ENCODE data around the gene PAX2. TPM values are rescaled to one million over a fixed set of nuclear protein-coding genes. Genes with fewer than 3 reads are reported as not detected.

Gene PAX2
- total and polyA plus RNA-seq, 9 donors = 0.05 TPM; not detected in 8

DNA sequence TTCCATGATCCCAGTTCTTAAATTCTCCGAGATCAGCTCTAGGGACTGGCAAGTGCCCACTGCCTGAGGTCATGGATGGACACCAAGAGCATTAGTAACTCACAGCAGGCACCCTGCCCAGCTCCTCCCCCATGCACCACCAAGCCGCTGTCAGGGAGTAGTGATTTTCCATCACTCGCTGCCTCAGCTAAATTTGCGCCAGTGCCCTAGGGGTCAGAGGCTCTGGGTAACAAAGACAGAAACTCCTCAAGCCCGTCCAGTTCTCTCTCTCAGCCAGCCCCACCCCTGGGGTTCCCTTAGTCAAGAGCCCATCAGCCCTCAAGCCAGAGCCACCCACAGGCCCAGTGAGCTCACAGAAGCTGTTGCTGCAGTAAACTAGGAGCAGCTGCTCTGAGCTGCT lies 30.0 kb downstream of the PAX2 start:
- no peak overlapping the region for H3K4me3 ChIP-seq (ENCODE audit: low read length)
- H3K27ac ChIP-seq (ENCODE audit: low read length) = no peak overlapping the region
- H3K9me3 ChIP-seq (replicated peaks; ENCODE audit: control insufficient read depth, low read depth, low read length) = no peaks in the 10 kb centered on the region
- H3K27me3 ChIP-seq (ENCODE audit: control insufficient read depth, insufficient read depth, low read length) = peaks cover 46% of the 10 kb centered on the region
- no peak for DNase-seq
- 72% methylated on average over 5 of the region's 5 CpGs for WGBS (ENCODE audit: insufficient coverage)
- no peaks in the 10 kb centered on the region for H3K4me1 ChIP-seq (ENCODE audit: control insufficient read depth, insufficient read depth, low read length)
- no peaks in the 10 kb centered on the region for H3K36me3 ChIP-seq (ENCODE audit: control insufficient read depth, insufficient read depth, low read length)

- peaks cover 46% of the 10 kb centered on the region for H3K27me3 ChIP-seq (ENCODE audit: control insufficient read depth, insufficient read depth, low read length)
- no peak overlapping the region for H3K4me3 ChIP-seq (ENCODE audit: low read length)
- H3K27ac ChIP-seq (ENCODE audit: low read length) = no peak overlapping the region
- no peak for DNase-seq
- no peaks in the 10 kb centered on the region for H3K4me1 ChIP-seq (ENCODE audit: control insufficient read depth, insufficient read depth, low read length)
- WGBS (ENCODE audit: insufficient coverage) = 49% methylated on average over 4 of the region's 4 CpGs
- no peaks in the 10 kb centered on the region for H3K9me3 ChIP-seq (replicated peaks; ENCODE audit: control insufficient read depth, low read depth, low read length)
- H3K36me3 ChIP-seq (ENCODE audit: control insufficient read depth, insufficient read depth, low read length) = no peaks in the 10 kb centered on the region
These were observed 30.5 kb downstream of the PAX2 start for GRCh38 chr10:100775871-100776270.

GRCh38 chr10:100776671-100777070 lies 31.3 kb downstream of the PAX2 start:
- Histone ChIP-seq H3K27ac (ENCODE audit: low read length) (no peak overlapping the region), H3K36me3 (ENCODE audit: control insufficient read depth, insufficient read depth, low read length) (no peaks in the 10 kb centered on the region), H3K4me3 (ENCODE audit: low read length) (no peak overlapping the region), H3K9me3 (replicated peaks; ENCODE audit: control insufficient read depth, low read depth, low read length) (no peaks in the 10 kb centered on the region), H3K27me3 (ENCODE audit: control insufficient read depth, insufficient read depth, low read length) (peaks cover 50% of the 10 kb centered on the region), H3K4me1 (ENCODE audit: control insufficient read depth, insufficient read depth, low read length) (no peaks in the 10 kb centered on the region)
- DNase-seq = no peak
- no CpG with 5 or more reads among the region's 1 CpG for WGBS (ENCODE audit: insufficient coverage)

- H3K9me3 ChIP-seq (replicated peaks; ENCODE audit: control insufficient read depth, low read depth, low read length) = no peaks in the 10 kb centered on the region
- H3K27ac ChIP-seq (ENCODE audit: low read length) = no peak overlapping the region
- WGBS (ENCODE audit: insufficient coverage) = 84% methylated on average over 9 of the region's 9 CpGs
- H3K4me1 ChIP-seq (ENCODE audit: control insufficient read depth, insufficient read depth, low read length) = no peaks in the 10 kb centered on the region
- H3K36me3 ChIP-seq (ENCODE audit: control insufficient read depth, insufficient read depth, low read length) = no peaks in the 10 kb centered on the region
- DNase-seq = no peak
- H3K27me3 ChIP-seq (ENCODE audit: control insufficient read depth, insufficient read depth, low read length) = peaks cover 47% of the 10 kb centered on the region
- H3K4me3 ChIP-seq (ENCODE audit: low read length) = no peak overlapping the region
These were observed 33.9 kb downstream of the PAX2 start for GRCh38 chr10:100779329-100779728.

GRCh38 chr10:100780324-100780723 lies 34.9 kb downstream of the PAX2 start:
- WGBS (ENCODE audit: insufficient coverage) = 60% methylated on average over 1 of the region's 2 CpGs
- H3K27me3 ChIP-seq (ENCODE audit: control insufficient read depth, insufficient read depth, low read length) = peaks cover 44% of the 10 kb centered on the region
- DNase-seq = no peak
- no peaks in the 10 kb centered on the region for H3K36me3 ChIP-seq (ENCODE audit: control insufficient read depth, insufficient read depth, low read length)
- no peak overlapping the region for H3K4me3 ChIP-seq (ENCODE audit: low read length)
- H3K9me3 ChIP-seq (replicated peaks; ENCODE audit: control insufficient read depth, low read depth, low read length) = no peaks in the 10 kb centered on the region
- no peaks in the 10 kb centered on the region for H3K4me1 ChIP-seq (ENCODE audit: control insufficient read depth, insufficient read depth, low read length)
- no peak overlapping the region for H3K27ac ChIP-seq (ENCODE audit: low read length)

DNA sequence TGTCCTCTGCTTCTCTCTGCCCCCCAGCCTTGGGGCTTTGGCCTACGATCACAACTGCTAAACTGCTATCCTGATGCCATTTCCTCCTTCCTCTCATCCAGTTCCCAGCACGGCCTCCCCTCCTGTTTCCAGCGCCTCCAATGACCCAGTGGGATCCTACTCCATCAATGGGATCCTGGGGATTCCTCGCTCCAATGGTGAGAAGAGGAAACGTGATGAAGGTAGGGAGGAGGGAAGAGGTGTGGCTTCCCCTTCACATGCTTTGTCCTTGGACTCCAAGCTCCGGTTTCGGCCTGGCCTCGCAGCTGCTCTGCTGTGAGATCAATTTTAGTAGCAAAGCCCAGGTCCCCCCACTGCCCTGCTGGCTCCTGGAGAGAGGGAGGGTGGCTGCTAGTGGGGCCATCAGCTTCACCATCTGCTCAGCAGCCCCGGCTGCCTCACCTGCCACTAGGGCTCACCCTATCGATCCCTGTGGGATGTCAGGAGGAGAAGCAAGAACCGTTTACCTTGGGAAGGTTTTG lies 35.8 kb downstream of the PAX2 start:
- H3K4me1 ChIP-seq (ENCODE audit: control insufficient read depth, insufficient read depth, low read length) = no peaks in the 10 kb centered on the region
- no peak overlapping the region for H3K4me3 ChIP-seq (ENCODE audit: low read length)
- 38% methylated on average over 4 of the region's 11 CpGs for WGBS (ENCODE audit: insufficient coverage)
- H3K36me3 ChIP-seq (ENCODE audit: control insufficient read depth, insufficient read depth, low read length) = no peaks in the 10 kb centered on the region
- H3K9me3 ChIP-seq (replicated peaks; ENCODE audit: control insufficient read depth, low read depth, low read length) = no peaks in the 10 kb centered on the region
- no peak for DNase-seq
- H3K27ac ChIP-seq (ENCODE audit: low read length) = no peak overlapping the region
- H3K27me3 ChIP-seq (ENCODE audit: control insufficient read depth, insufficient read depth, low read length) = peaks cover 37% of the 10 kb centered on the region

DNA sequence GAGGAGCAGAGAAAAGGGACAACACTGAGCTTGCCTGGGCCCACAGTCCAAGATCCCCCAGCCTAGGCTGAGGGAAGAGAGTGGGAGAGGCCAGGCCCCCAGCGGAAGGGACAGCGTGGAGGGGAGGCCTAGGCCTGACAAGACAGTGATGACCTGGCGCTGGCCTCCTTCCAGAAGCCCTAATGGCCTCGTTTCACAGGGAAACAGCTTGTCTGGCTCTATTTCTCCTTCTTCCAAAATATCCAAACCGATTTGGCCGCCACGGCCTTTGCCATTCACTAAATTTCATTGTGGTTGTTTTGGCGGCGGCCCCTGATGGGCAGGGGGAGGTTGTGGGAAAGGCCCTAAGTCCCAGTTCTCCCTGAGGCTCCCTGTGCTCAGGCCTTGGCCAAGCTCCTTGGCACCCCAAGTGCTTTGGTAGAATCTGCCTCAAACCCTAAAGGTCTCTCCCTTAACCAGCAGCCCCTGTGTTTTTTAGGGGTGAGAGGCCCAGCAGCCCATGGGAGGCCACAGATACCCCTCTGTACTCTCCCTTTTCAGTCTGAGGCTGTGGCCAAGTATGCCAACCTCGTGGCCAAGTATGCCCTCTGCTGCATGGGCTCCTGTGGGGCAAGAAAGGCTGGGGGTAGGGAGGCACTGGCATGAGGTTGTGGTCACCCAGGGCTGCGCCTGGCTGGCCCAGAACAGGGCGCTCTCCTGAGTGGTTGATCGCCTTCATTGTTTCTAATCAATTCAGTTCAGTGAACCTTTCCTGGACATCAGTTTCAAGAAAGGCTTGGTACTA lies 37.3 kb downstream of the PAX2 start:
- DNase-seq = no peak
- WGBS (ENCODE audit: insufficient coverage) = 72% methylated on average over 7 of the region's 13 CpGs
- Histone ChIP-seq H3K27ac (ENCODE audit: low read length) (no peak overlapping the region), H3K36me3 (ENCODE audit: control insufficient read depth, insufficient read depth, low read length) (no peaks in the 10 kb centered on the region), H3K4me1 (ENCODE audit: control insufficient read depth, insufficient read depth, low read length) (no peaks in the 10 kb centered on the region), H3K27me3 (ENCODE audit: control insufficient read depth, insufficient read depth, low read length) (peaks cover 39% of the 10 kb centered on the region), H3K9me3 (replicated peaks; ENCODE audit: control insufficient read depth, low read depth, low read length) (no peaks in the 10 kb centered on the region), H3K4me3 (ENCODE audit: low read length) (no peak overlapping the region)

GRCh38 chr10:100784126-100784525 lies 38.7 kb downstream of the PAX2 start:
- no peak overlapping the region for H3K27ac ChIP-seq (ENCODE audit: low read length)
- 84% methylated on average over 3 of the region's 3 CpGs for WGBS (ENCODE audit: insufficient coverage)
- H3K4me3 ChIP-seq (ENCODE audit: low read length) = no peak overlapping the region
- H3K27me3 ChIP-seq (ENCODE audit: control insufficient read depth, insufficient read depth, low read length) = peaks cover 41% of the 10 kb centered on the region
- no peaks in the 10 kb centered on the region for H3K4me1 ChIP-seq (ENCODE audit: control insufficient read depth, insufficient read depth, low read length)
- H3K36me3 ChIP-seq (ENCODE audit: control insufficient read depth, insufficient read depth, low read length) = no peaks in the 10 kb centered on the region
- no peak for DNase-seq
- no peaks in the 10 kb centered on the region for H3K9me3 ChIP-seq (replicated peaks; ENCODE audit: control insufficient read depth, low read depth, low read length)

- Histone ChIP-seq H3K27me3 (ENCODE audit: control insufficient read depth, insufficient read depth, low read length) (peaks cover 30% of the 10 kb centered on the region), H3K9me3 (replicated peaks; ENCODE audit: control insufficient read depth, low read depth, low read length) (no peaks in the 10 kb centered on the region), H3K36me3 (ENCODE audit: control insufficient read depth, insufficient read depth, low read length) (no peaks in the 10 kb centered on the region), H3K4me3 (ENCODE audit: low read length) (no peak overlapping the region), H3K27ac (ENCODE audit: low read length) (no peak overlapping the region), H3K4me1 (ENCODE audit: control insufficient read depth, insufficient read depth, low read length) (peaks cover 7% of the 10 kb centered on the region)
- DNase-seq = no peak
- WGBS (ENCODE audit: insufficient coverage) = 90% methylated on average over 3 of the region's 6 CpGs
These were observed 41.2 kb downstream of the PAX2 start for GRCh38 chr10:100786591-100786990.

DNA sequence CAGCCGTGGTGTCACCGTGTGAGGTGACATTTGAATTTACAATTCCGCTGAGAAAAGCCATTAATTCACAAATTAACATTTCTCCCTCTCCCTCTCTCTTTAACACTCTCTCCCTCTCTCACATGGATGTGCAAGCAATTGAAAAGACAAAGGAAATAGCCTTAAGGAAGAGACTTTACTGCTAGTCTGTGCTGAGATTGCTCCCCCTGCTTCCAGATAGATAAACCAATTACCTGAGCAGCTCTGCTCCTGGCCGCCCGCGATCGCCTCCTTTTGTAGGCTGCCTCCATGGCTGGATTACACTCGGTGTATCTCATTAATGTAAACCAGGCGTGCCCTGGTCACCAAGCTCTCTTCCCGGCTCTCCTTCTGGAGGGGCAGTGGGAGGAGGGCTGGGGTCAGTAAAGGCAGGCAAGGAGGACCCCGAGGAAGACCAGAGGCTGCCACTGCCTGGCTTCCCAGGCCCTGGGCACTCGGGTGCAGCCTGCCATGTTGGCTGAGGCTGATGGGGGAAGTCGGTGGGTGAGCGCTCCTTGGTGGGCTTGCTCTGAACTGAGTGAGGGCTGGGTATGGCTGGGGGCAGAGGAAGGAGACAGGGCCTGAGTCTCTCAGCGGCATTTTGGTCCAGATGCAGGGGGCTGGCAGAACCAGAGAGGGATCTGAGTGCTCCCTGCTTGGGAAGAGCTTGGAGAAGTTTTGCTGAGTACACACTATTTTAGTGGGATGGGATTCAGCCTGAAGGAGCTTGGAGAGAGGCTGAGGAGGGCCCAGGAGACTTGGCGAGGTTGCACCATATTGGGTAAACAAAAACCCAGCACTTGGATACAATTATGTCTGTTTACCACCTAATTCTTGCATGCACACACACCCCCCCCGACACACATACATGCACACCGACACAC lies 42.9 kb downstream of the PAX2 start:
- H3K27ac ChIP-seq (ENCODE audit: low read length) = no peak overlapping the region
- no peaks in the 10 kb centered on the region for H3K9me3 ChIP-seq (replicated peaks; ENCODE audit: control insufficient read depth, low read depth, low read length)
- 55% methylated on average over 10 of the region's 18 CpGs for WGBS (ENCODE audit: insufficient coverage)
- H3K4me3 ChIP-seq (ENCODE audit: low read length) = no peak overlapping the region
- H3K4me1 ChIP-seq (ENCODE audit: control insufficient read depth, insufficient read depth, low read length) = peaks cover 7% of the 10 kb centered on the region
- H3K27me3 ChIP-seq (ENCODE audit: control insufficient read depth, insufficient read depth, low read length) = peaks cover 37% of the 10 kb centered on the region
- no peaks in the 10 kb centered on the region for H3K36me3 ChIP-seq (ENCODE audit: control insufficient read depth, insufficient read depth, low read length)
- DNase-seq = no peak

Measured in muscle of leg (tissue), 11 donors.